ENCODE measurements around the gene HNF4A. TPM values are rescaled to one million over a fixed set of nuclear protein-coding genes. Genes with fewer than 3 reads are reported as not detected.
A peak's percentile ranks its signal among the peaks of the same experiment; 100 is the strongest.
"Not testable (repeated sequence)": the region's sequence is repeated elsewhere in the genome, so short reads cannot be mapped to it uniquely, and the experiment has no call there.

The HNF4A gene
- total and polyA plus RNA-seq, 2 donors (not counting 1 experiment from before 2014, with no cell fraction given), result not detected

- no peak overlapping the region for H3K4me2 ChIP-seq (replicated peaks; ENCODE audit: low read depth, low read length, poor library complexity, severe bottlenecking)
- no peaks in the 10 kb centered on the region for H3K36me3 ChIP-seq (replicated peaks in 1 of 2; ENCODE audit: control extremely low read depth in 1 of 2, control insufficient read depth in 1 of 2, extremely low read depth in 1 of 2, insufficient read depth in 2 of 2, low read length in 1 of 2)
- no peaks in the 10 kb centered on the region for H4K20me1 ChIP-seq (ENCODE audit: control insufficient read depth, insufficient read depth, low read length, poor library complexity, severe bottlenecking)
- H3K9me3 Mint-ChIP-seq (ENCODE audit: insufficient read depth), result no peaks in the 10 kb centered on the region
- H3K27ac ChIP-seq (ENCODE audit: low read length in 2 of 2), result no peak overlapping the region
- ChIA-PET POLR2A (no interaction called here), CTCF (interaction anchor here (0.6 kb wide), 1 partner anchor 903 kb away, joined by 3 read pairs; no protein-coding TSS in a partner anchor)
- no peak overlapping the region for H3K4me3 ChIP-seq (ENCODE audit: control extremely low read depth in 1 of 5, extremely low read depth in 1 of 5, insufficient read depth in 1 of 5, low read depth in 2 of 5, low read length in 4 of 5)
- H3K4me3 Mint-ChIP-seq, result no peak overlapping the region
- no peak overlapping the region for H2AFZ ChIP-seq (ENCODE audit: insufficient read depth, low read depth, low read length, poor library complexity, severe bottlenecking)
- no peaks in the 10 kb centered on the region for H3K9me3 ChIP-seq (ENCODE audit: control extremely low read depth in 1 of 3, control insufficient read depth in 2 of 3, insufficient read depth in 1 of 3, low read length in 2 of 3)
- no peaks in the 10 kb centered on the region for H3K79me2 ChIP-seq (ENCODE audit: control insufficient read depth, insufficient read depth, low read length)
- ATAC-seq (ENCODE audit: low read depth), result no peak
- WGBS (ENCODE audit: insufficient coverage), result 25% methylated on average over 1 of the region's 1 CpG
- no peak overlapping the region for H3K27ac Mint-ChIP-seq
- peaks cover 2 to 3% of the 10 kb centered on the region in 2 donors for H3K4me1 ChIP-seq (ENCODE audit: control insufficient read depth in 2 of 2, insufficient read depth in 2 of 2, low read length in 2 of 2)
- TF ChIP-seq EZH2 (IDR thresholded peaks at IDR 0.05; ENCODE audit: borderline replicate concordance, insufficient read depth, low read depth, low read length, poor library complexity, severe bottlenecking), result no peak
- TF ChIP-seq CTCF (IDR thresholded peaks at IDR 0.05), result no peak
- peaks cover 12% of the 10 kb centered on the region for H3K27me3 Mint-ChIP-seq
- intact Hi-C loops (cut with micrococcal nuclease), result no loop called here
- no peak overlapping the region for H3K9ac ChIP-seq (ENCODE audit: low read length)
- H3K27me3 ChIP-seq (replicated peaks in 1 of 4; ENCODE audit: control extremely low read depth in 1 of 4, control insufficient read depth in 3 of 4, insufficient read depth in 4 of 4, low read length in 3 of 4), result peaks cover 0 to 8% (median 3%) of the 10 kb centered on the region in 4 experiments
- no peak for DNase-seq
- H3K4me1 Mint-ChIP-seq, result peaks cover 2% of the 10 kb centered on the region
These were observed 31.2 kb upstream of the HNF4A start for GRCh38 chr20:44324343-44324742.

- no peaks in the 10 kb centered on the region for H3K36me3 ChIP-seq (replicated peaks in 1 of 2; ENCODE audit: control extremely low read depth in 1 of 2, control insufficient read depth in 1 of 2, extremely low read depth in 1 of 2, insufficient read depth in 2 of 2, low read length in 1 of 2)
- peak overlapping the region in 2 of 5 experiments; percentile 27 to 30 for H3K4me3 ChIP-seq (ENCODE audit: control extremely low read depth in 1 of 5, extremely low read depth in 1 of 5, insufficient read depth in 1 of 5, low read depth in 2 of 5, low read length in 4 of 5)
- intact Hi-C loops (cut with micrococcal nuclease), result no loop called here
- no peak overlapping the region for H3K4me3 Mint-ChIP-seq
- H4K20me1 ChIP-seq (ENCODE audit: control insufficient read depth, insufficient read depth, low read length, poor library complexity, severe bottlenecking), result no peaks in the 10 kb centered on the region
- 5% methylated on average over 43 of the region's 50 CpGs for WGBS (ENCODE audit: insufficient coverage)
- POLR2A ChIA-PET, result no interaction called here
- H2AFZ ChIP-seq (ENCODE audit: insufficient read depth, low read depth, low read length, poor library complexity, severe bottlenecking), result peak overlapping the region; percentile 49
- H3K27me3 Mint-ChIP-seq, result peaks cover 22% of the 10 kb centered on the region
- H3K27ac Mint-ChIP-seq, result no peak overlapping the region
- H3K4me2 ChIP-seq (replicated peaks; ENCODE audit: low read depth, low read length, poor library complexity, severe bottlenecking), result peak overlapping the region; percentile 63
- H3K4me1 Mint-ChIP-seq, result peaks cover 2% of the 10 kb centered on the region
- no peak overlapping the region for H3K9ac ChIP-seq (ENCODE audit: low read length)
- H3K9me3 ChIP-seq (ENCODE audit: control extremely low read depth in 1 of 3, control insufficient read depth in 2 of 3, insufficient read depth in 1 of 3, low read length in 2 of 3), result no peaks in the 10 kb centered on the region
- peaks cover 0 to 9% (median 1%) of the 10 kb centered on the region in 4 experiments for H3K27me3 ChIP-seq (replicated peaks in 1 of 4; ENCODE audit: control extremely low read depth in 1 of 4, control insufficient read depth in 3 of 4, insufficient read depth in 4 of 4, low read length in 3 of 4)
- H3K27ac ChIP-seq (ENCODE audit: low read length in 2 of 2), result no peak overlapping the region
- peaks cover 2 to 3% of the 10 kb centered on the region in 2 donors for H3K4me1 ChIP-seq (ENCODE audit: control insufficient read depth in 2 of 2, insufficient read depth in 2 of 2, low read length in 2 of 2)
- CTCF ChIA-PET, result interaction anchor here (1.1 kb wide), 1 partner anchor 14 kb away, joined by 3 read pairs; no protein-coding TSS in a partner anchor
- no peak for ATAC-seq (ENCODE audit: low read depth)
- H3K9me3 Mint-ChIP-seq (ENCODE audit: insufficient read depth), result no peaks in the 10 kb centered on the region
- no peak for DNase-seq
- TF ChIP-seq EZH2 (IDR thresholded peaks at IDR 0.05; ENCODE audit: borderline replicate concordance, insufficient read depth, low read depth, low read length, poor library complexity, severe bottlenecking) (no peak), CTCF (IDR thresholded peaks at IDR 0.05) (no peak)
- no peaks in the 10 kb centered on the region for H3K79me2 ChIP-seq (ENCODE audit: control insufficient read depth, insufficient read depth, low read length)
These were observed 28.9 kb upstream of the HNF4A start for GRCh38 chr20:44326391-44327159.

GRCh38 chr20:44327748-44328147 is 27.8 kb upstream of the HNF4A start:
- H3K27me3 Mint-ChIP-seq, result peaks cover 22% of the 10 kb centered on the region
- H3K4me2 ChIP-seq (replicated peaks; ENCODE audit: low read depth, low read length, poor library complexity, severe bottlenecking); H3K4me1 ChIP-seq (ENCODE audit: control insufficient read depth in 2 of 2, insufficient read depth in 2 of 2, low read length in 2 of 2); H3K4me1 Mint-ChIP-seq; H3K9me3 ChIP-seq (ENCODE audit: control extremely low read depth in 1 of 3, control insufficient read depth in 2 of 3, insufficient read depth in 1 of 3, low read length in 2 of 3); H4K20me1 ChIP-seq (ENCODE audit: control insufficient read depth, insufficient read depth, low read length, poor library complexity, severe bottlenecking); DNase-seq; H3K27ac Mint-ChIP-seq; H3K9ac ChIP-seq (ENCODE audit: low read length); H3K36me3 ChIP-seq (replicated peaks in 1 of 2; ENCODE audit: control extremely low read depth in 1 of 2, control insufficient read depth in 1 of 2, extremely low read depth in 1 of 2, insufficient read depth in 2 of 2, low read length in 1 of 2); ATAC-seq (ENCODE audit: low read depth); H3K4me3 Mint-ChIP-seq; H3K27ac ChIP-seq (ENCODE audit: low read length in 2 of 2); H3K79me2 ChIP-seq (ENCODE audit: control insufficient read depth, insufficient read depth, low read length); H3K9me3 Mint-ChIP-seq (ENCODE audit: insufficient read depth); intact Hi-C loops (cut with micrococcal nuclease); H3K4me3 ChIP-seq (ENCODE audit: control extremely low read depth in 1 of 5, extremely low read depth in 1 of 5, insufficient read depth in 1 of 5, low read depth in 2 of 5, low read length in 4 of 5); CTCF ChIA-PET; H2AFZ ChIP-seq (ENCODE audit: insufficient read depth, low read depth, low read length, poor library complexity, severe bottlenecking); POLR2A ChIA-PET: not testable (repeated sequence)
- 90% methylated on average over 3 of the region's 7 CpGs for WGBS (ENCODE audit: insufficient coverage)
- peaks cover 0 to 13% (median 4%) of the 10 kb centered on the region in 4 experiments for H3K27me3 ChIP-seq (replicated peaks in 1 of 4; ENCODE audit: control extremely low read depth in 1 of 4, control insufficient read depth in 3 of 4, insufficient read depth in 4 of 4, low read length in 3 of 4)

Measured in B cell (primary cell).